Stomach smooth muscle (tissue), 2 donors: ENCODE results near the gene BBS5.
"Not testable (repeated sequence)": the region's sequence is repeated elsewhere in the genome, so short reads cannot be mapped to it uniquely, and the experiment has no call there.

Experiments
- H3K27ac ChIP-seq: one replicate; pipeline ENCODE4 v1.7.0; 2013; ENCODE audit warnings: mild to moderate bottlenecking, low read length, inconsistent platforms
- H3K27me3 ChIP-seq, 2 donors: one replicate each; pipeline ENCODE4 v1.7.0; 2013; ENCODE audit warnings: low read length in 2 of 2; ENCODE audit not compliant: insufficient read depth in 2 of 2, control insufficient read depth in 1 of 2
- H3K36me3 ChIP-seq, 2 donors: one replicate each; pipeline ENCODE4 v1.7.0; 2013; ENCODE audit warnings: low read length in 2 of 2; ENCODE audit not compliant: control insufficient read depth in 2 of 2, insufficient read depth in 2 of 2
- H3K4me1 ChIP-seq: one replicate; pipeline ENCODE4 v1.7.0; 2013; ENCODE audit warnings: low read length; ENCODE audit not compliant: control insufficient read depth, insufficient read depth
- H3K4me3 ChIP-seq, 2 donors: one replicate each; pipeline ENCODE4 v1.7.0; 2013; ENCODE audit warnings: low read length in 2 of 2
- H3K9ac ChIP-seq, 2 donors: one replicate each; pipeline ENCODE4 v1.7.0; 2013; ENCODE audit warnings: low read length in 2 of 2, mild to moderate bottlenecking in 1 of 2
- H3K9me3 ChIP-seq, 2 donors: one replicate each; pipeline ENCODE4 v1.7.0; 2013; ENCODE audit warnings: low read length in 2 of 2; ENCODE audit not compliant: control insufficient read depth in 2 of 2
- donor health status: healthy.
- donor health status: Pancreatic carcinoma.

BBS5 gene

GRCh38 chr2:169539460-169539859 is 60.2 kb downstream of the BBS5 start:
- not testable (repeated sequence) for H3K27me3 ChIP-seq, H3K9ac ChIP-seq, H3K36me3 ChIP-seq, H3K27ac ChIP-seq, H3K4me1 ChIP-seq, H3K9me3 ChIP-seq, H3K4me3 ChIP-seq

GRCh38 chr2:169540146-169540545 is 60.9 kb downstream of the BBS5 start:
- no peaks in the 10 kb centered on the region for H3K9me3 ChIP-seq
- H3K36me3 ChIP-seq = peaks cover 0 to 4% of the 10 kb centered on the region in 2 donors
- H3K4me1 ChIP-seq = no peaks in the 10 kb centered on the region
- no peaks in the 10 kb centered on the region for H3K27me3 ChIP-seq
- H3K4me3 ChIP-seq = no peak overlapping the region
- no peak overlapping the region for H3K27ac ChIP-seq
- no peak overlapping the region for H3K9ac ChIP-seq

GRCh38 chr2:169542433-169542832 is 63.1 kb downstream of the BBS5 start:
- no peaks in the 10 kb centered on the region for H3K4me1 ChIP-seq
- H3K4me3 ChIP-seq = no peak overlapping the region
- H3K9me3 ChIP-seq = no peaks in the 10 kb centered on the region
- no peaks in the 10 kb centered on the region for H3K27me3 ChIP-seq
- H3K9ac ChIP-seq = no peak overlapping the region
- peaks cover 0 to 4% of the 10 kb centered on the region in 2 donors for H3K36me3 ChIP-seq
- no peak overlapping the region for H3K27ac ChIP-seq

- H3K36me3 ChIP-seq = peaks cover 0 to 4% of the 10 kb centered on the region in 2 donors
- no peak overlapping the region for H3K27ac ChIP-seq
- no peak overlapping the region for H3K4me3 ChIP-seq
- no peaks in the 10 kb centered on the region for H3K4me1 ChIP-seq
- no peaks in the 10 kb centered on the region for H3K27me3 ChIP-seq
- no peaks in the 10 kb centered on the region for H3K9me3 ChIP-seq
- H3K9ac ChIP-seq = no peak overlapping the region
Observed at GRCh38 chr2:169546756-169547155, 67.5 kb downstream of the BBS5 start.
